HG03045 (cell line): ENCODE results near the gene CXXC1.
A peak's percentile ranks its signal among the peaks of the same experiment; 100 is the strongest.
"Not testable (repeated sequence)": the region's sequence is repeated elsewhere in the genome, so short reads cannot be mapped to it uniquely, and the experiment has no call there.

Source experiments
- ATAC-seq: cut with Tn5 transposase; IDR thresholded peaks from one replicate; pipeline ENCODE4 v1.9.1; 2021; ENCODE audit warnings: mild to moderate bottlenecking, moderate library complexity; ENCODE audit not compliant: unreplicated experiment

Gene CXXC1

GRCh38 chr18:50276452-50276851 lies 11.0 kb downstream of the CXXC1 start:
- no peak for ATAC-seq

DNA sequence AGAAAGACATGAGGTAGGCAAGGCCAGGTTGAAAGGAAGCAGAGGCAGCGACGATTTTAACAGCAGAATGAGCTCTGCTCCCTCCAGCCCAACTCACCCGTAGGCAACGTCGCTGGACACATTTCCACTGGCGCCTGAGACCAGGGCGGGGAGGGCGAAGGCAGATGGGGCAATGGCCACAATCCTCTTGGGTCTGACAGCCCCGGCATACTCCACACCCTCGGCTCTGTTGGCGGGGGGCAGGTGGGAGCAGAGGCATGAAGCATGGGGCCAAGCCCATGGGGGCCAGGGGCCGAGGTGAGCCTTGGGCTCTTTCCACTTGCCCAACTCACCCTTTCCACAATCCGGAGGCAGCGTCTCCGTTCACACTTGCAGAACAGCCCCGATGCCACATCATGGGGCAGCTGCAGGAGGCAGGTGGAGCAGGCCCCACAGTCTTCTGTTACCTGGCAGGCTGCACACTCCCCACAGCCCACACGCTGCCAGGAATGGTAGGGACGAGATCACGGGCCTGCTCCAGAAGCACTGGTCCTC lies 11.9 kb downstream of the CXXC1 start:
- no peak for ATAC-seq

- no peak for ATAC-seq
Measured at GRCh38 chr18:50274941-50275340, 12.6 kb downstream of the CXXC1 start.

DNA sequence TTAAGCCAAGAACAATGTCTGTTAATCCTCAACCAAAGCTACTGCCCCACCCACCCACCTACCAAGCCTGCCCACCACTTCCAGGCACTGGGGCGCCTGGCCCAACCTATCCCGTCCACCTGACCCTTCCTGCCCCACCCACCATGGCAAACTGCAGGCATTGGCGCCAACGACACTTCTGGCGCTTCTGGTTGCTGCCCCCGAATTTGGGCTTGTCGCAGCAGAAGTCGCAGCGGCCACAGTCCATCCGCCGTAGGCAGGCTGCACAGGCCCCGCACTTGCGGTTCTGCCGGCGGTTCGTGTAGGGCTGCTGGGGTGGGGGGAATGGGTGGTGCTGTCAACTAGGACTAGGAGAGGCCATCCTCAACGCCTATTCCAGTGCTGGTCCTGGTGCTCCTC lies 13.4 kb downstream of the CXXC1 start:
- ATAC-seq, result no peak

- ATAC-seq, result no peak
Measured at GRCh38 chr18:50273203-50274043, 14.1 kb downstream of the CXXC1 start.

GRCh38 chr18:50272568-50272967 lies 14.9 kb downstream of the CXXC1 start:
- no peak for ATAC-seq

DNA sequence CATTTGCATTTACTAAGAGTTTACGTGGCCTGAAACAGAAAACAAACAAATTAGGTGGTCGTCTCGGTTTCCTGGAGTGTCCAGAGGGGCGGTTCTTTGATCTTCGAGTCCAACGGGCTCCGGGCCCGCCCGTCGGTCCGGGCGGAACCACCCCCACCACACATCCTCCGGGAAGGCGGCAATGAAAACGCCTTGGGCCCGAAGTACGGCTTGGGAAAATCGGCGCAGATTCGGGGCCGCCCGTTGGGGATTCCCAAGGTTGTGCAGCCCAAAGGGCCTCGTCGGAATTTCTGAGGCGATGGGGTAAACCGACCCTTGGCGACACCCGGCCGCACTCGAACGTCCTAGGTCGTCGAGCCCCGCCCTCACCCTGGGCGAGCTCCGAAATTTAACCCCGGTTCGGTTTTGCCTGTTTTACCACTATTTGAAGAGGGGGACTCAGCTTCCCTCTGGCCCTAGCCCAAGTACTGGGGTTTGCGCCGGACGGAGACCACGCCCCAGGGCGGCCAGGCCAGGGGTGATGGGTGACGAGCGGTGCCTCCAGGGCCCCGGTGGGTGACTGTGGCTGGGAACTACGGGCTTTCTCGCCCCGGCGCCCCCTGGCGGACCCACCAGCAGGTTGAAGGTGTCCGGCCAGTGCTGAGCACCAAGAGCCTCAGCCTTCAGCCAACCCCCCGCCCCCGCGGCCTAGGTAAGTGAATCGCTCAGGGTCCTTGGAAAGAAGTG lies 19.3 kb downstream of the CXXC1 start:
- peak; percentile 70 for ATAC-seq

- ATAC-seq, result peak; percentile 73
Measured at GRCh38 chr18:50266248-50266704, 21.2 kb downstream of the CXXC1 start, which contains the start of gene CFAP53. Gene CFAP53, minus strand, starts transcription at chr18:50266495. Its CDS starts 91 bp downstream, at chr18:50266404.

GRCh38 chr18:50262977-50263376 lies 24.5 kb downstream of the CXXC1 start:
- ATAC-seq, result no peak

GRCh38 chr18:50250935-50251334 lies 36.6 kb downstream of the CXXC1 start:
- ATAC-seq, result no peak

DNA sequence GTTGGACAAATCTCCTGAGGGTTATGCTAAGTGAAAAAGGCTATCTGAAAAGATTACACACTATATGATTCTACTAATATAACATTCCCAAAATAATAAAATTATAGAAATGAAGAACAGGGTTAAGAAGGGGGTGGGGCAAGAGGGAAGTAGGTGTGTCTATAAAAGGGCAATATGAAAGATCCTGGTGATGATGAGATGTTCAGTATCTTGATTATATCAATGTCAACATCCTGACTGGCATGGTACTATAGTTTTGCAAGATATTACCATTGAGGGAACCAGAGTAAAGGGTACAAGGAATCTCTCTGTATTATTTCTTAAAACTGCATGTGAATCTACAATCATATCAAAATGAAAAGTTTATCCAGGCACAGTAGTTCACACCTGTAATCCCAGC lies 37.9 kb downstream of the CXXC1 start:
- no peak for ATAC-seq

- ATAC-seq, result no peak
Measured at GRCh38 chr18:50247561-50247960, 39.9 kb downstream of the CXXC1 start.

DNA sequence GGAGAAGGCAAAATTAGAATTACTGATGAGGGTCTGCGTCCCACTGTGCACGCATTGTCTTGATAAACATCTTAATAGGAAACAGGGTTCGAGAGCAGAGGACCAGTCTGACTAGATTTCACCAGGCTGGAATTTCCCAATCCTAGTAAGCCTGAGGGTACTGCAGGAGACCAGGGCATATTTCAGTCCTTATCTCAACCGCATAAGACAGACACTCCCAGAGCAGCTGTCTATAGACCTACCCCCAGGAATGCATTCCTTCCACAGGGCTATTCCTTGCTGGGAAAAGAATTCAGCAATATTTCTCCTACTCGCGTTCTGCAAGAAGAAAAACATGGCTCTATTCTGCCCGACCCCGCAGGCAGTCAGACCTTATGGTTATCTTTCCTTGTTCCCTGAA lies 45.7 kb downstream of the CXXC1 start:
- not testable (repeated sequence) for ATAC-seq

DNA sequence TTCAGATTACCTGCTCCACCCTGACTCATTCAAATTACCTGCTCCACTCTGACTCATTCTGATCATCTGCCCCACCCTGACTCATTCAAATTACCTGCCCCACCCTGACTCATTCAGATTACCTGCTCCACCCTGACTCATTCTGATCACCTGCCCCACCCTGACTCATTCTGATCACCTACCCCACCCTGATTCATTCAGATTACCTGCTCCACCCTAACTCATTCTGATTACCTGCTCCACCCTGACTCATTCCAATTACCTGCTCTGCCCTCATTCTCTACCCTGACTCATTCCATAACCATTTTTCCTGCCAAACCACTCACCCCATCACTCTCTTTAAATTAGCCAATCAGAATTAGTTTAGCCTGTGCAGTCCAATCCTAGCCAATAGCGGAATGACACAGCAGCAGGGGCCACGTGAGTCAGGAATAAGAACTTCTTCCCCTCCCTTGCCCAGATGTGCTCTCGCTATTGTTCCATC lies 47.4 kb downstream of the CXXC1 start:
- ATAC-seq, result no peak

DNA sequence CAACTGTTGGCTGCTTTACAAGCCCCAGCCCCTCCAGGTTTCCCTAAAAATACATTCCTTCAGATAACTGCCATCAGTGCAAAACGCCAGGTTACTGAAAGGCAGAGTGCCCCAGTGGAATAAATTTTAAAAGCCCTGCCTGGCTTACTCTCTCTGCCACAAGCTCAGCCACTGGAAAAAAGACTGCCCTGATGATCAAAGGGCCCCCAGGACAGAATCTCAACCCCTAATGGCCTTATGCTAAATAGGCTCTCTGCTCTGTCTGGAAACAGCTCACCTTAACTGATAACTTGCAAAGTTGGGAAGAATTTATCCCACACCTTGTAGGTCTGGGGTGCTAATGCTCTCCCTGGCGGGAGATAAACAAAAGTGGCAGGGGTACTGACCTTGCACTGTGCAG lies 55.1 kb downstream of the CXXC1 start:
- no peak for ATAC-seq
